ENCODE results near the gene GPR55.

The GPR55 gene

DNA sequence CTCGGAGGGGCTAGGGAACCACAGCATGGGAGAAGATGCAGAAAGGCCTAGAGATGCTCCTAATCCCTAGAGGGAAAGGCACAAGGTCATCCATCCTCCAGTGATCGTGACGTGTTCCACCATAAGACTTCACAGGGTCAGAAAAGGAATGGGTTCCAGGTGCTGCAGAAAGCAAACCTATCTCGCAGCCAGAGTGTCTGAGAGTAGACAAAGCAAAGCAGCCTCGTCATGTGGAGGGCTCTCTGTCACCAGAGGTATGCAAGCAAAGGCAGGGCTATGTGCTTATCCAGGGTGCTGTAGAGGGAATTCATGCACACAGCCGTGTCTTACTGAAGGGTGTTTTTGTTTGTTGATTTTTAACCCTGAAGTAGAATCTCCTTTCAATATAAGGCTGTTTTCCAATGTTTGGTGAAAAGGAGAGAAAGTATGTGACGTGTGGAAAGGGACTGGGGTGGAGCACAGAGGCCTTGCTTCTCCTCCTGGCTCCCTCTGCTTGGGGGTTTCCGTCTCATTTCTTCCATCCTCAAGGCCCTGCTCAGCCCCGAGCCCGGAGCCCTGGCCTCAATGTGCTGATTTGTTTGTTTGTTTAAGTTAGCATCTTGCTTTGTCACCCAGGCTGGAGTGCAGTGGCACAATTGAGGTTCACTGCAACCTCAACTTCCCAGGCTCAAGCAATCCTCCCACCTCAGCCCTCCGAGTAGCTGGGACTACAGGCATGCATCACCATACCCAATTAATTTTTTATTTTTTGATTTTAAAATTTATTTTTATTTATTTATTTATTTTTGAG, 3.0 kb downstream of the GPR55 start:
- Histone ChIP-seq H3K4me2 (ENCODE audit: low read length) (no peak overlapping the region), H3K9ac (ENCODE audit: low read depth, low read length) (no peak overlapping the region), H3K9me3 (replicated peaks; ENCODE audit: low read length) (no peaks in the 10 kb centered on the region), H3K4me3 (ENCODE audit: low read length) (no peak overlapping the region), H3K27me3 (ENCODE audit: control insufficient read depth, insufficient read depth, low read length) (peaks cover 64% of the 10 kb centered on the region), H3K36me3 (ENCODE audit: insufficient read depth, low read length) (no peaks in the 10 kb centered on the region), H3K4me1 (ENCODE audit: control insufficient read depth, insufficient read depth, low read length) (no peaks in the 10 kb centered on the region)

DNA sequence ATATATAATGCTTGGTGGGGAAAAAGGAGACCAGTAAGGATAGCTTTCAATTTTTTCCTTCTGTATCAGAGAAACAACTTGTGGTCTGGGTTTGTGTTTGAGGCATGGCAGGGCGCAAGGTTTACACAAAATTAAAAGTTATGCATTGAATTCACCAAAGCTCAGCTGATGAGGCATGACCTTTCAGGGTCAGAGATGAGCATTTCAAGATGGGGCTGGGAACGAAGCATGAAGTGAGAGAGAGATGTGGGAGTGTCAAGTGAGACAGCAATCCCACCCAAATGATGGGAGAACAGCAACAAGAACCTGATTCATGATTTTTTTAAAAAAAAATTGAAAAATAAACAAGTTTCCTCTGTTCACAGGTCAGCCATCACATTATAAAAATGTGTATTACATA, 4.9 kb downstream of the GPR55 start:
- H3K9me3 ChIP-seq (replicated peaks; ENCODE audit: low read length), result no peaks in the 10 kb centered on the region
- no peak overlapping the region for H3K4me3 ChIP-seq (ENCODE audit: low read length)
- H3K4me1 ChIP-seq (ENCODE audit: control insufficient read depth, insufficient read depth, low read length), result no peaks in the 10 kb centered on the region
- H3K36me3 ChIP-seq (ENCODE audit: insufficient read depth, low read length), result no peaks in the 10 kb centered on the region
- H3K27me3 ChIP-seq (ENCODE audit: control insufficient read depth, insufficient read depth, low read length), result peaks cover 81% of the 10 kb centered on the region
- H3K9ac ChIP-seq (ENCODE audit: low read depth, low read length), result no peak overlapping the region
- no peak overlapping the region for H3K4me2 ChIP-seq (ENCODE audit: low read length)

DNA sequence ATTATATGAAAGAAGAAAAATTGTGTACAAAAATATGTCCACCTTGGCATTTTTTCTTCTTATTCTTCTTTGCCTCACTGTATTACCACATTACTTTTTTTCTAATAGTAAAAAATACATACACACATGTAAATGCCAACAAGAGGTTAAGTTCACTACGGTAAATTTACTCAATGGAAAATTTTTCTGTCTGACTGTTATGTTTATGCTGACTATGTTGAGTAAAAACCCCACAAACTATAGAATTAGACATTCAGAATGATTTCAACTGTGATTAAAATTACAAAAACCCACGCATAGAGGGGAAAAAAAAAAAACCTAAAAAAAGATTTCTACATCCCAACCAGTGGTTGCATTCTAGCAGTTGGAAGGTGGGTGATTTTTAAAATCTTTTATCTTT, 5.4 kb downstream of the GPR55 start:
- no peak overlapping the region for H3K4me2 ChIP-seq (ENCODE audit: low read length)
- no peaks in the 10 kb centered on the region for H3K36me3 ChIP-seq (ENCODE audit: insufficient read depth, low read length)
- no peaks in the 10 kb centered on the region for H3K4me1 ChIP-seq (ENCODE audit: control insufficient read depth, insufficient read depth, low read length)
- peaks cover 83% of the 10 kb centered on the region for H3K27me3 ChIP-seq (ENCODE audit: control insufficient read depth, insufficient read depth, low read length)
- H3K9me3 ChIP-seq (replicated peaks; ENCODE audit: low read length), result no peaks in the 10 kb centered on the region
- no peak overlapping the region for H3K9ac ChIP-seq (ENCODE audit: low read depth, low read length)
- no peak overlapping the region for H3K4me3 ChIP-seq (ENCODE audit: low read length)

DNA sequence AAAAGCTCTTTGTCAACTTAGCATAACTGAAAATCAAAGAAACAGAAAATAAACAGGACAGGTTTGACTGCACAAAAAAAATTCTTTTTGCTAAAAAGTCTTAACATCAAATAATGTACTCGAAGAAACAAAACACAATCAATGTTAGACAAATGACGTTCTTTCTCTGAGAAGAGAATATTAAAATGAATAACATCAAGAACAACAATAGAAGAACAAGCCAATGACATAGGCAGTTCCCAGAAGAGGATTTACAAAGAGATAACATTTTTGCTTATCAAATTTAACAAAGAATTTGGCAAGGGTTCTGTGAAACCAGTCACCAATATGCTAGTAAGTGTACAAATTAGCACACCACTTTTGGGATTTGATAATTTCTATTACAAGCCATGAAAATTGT, 5.8 kb downstream of the GPR55 start:
- Histone ChIP-seq H3K4me2 (ENCODE audit: low read length) (no peak overlapping the region), H3K9ac (ENCODE audit: low read depth, low read length) (no peak overlapping the region), H3K9me3 (replicated peaks; ENCODE audit: low read length) (no peaks in the 10 kb centered on the region), H3K36me3 (ENCODE audit: insufficient read depth, low read length) (no peaks in the 10 kb centered on the region), H3K4me3 (ENCODE audit: low read length) (no peak overlapping the region), H3K27me3 (ENCODE audit: control insufficient read depth, insufficient read depth, low read length) (peaks cover 81% of the 10 kb centered on the region), H3K4me1 (ENCODE audit: control insufficient read depth, insufficient read depth, low read length) (no peaks in the 10 kb centered on the region)

DNA sequence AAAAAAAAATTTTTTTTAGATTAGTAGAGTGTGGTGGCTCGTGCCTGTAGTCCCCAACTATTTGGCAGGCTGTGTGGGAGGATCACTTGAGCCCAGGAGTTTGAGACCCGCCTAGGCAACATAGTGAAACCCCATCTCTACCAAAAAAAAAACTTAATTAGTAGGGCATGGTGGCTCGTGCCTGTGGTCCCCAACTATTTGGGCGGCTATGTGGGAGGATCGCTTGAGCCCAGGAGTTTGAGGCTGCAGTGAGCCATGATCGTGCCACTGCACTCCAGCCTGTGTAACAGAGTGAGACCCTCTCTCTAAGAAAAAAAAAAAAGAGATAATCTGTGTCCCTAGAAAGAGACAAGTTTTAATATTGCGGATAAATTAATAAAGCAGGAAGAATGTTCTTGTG, 8.8 kb downstream of the GPR55 start:
- H3K36me3 ChIP-seq (ENCODE audit: insufficient read depth, low read length), result no peaks in the 10 kb centered on the region
- H3K4me3 ChIP-seq (ENCODE audit: low read length), result no peak overlapping the region
- H3K9ac ChIP-seq (ENCODE audit: low read depth, low read length), result no peak overlapping the region
- H3K4me1 ChIP-seq (ENCODE audit: control insufficient read depth, insufficient read depth, low read length), result no peaks in the 10 kb centered on the region
- H3K9me3 ChIP-seq (replicated peaks; ENCODE audit: low read length), result no peaks in the 10 kb centered on the region
- peaks cover 71% of the 10 kb centered on the region for H3K27me3 ChIP-seq (ENCODE audit: control insufficient read depth, insufficient read depth, low read length)
- no peak overlapping the region for H3K4me2 ChIP-seq (ENCODE audit: low read length)

DNA sequence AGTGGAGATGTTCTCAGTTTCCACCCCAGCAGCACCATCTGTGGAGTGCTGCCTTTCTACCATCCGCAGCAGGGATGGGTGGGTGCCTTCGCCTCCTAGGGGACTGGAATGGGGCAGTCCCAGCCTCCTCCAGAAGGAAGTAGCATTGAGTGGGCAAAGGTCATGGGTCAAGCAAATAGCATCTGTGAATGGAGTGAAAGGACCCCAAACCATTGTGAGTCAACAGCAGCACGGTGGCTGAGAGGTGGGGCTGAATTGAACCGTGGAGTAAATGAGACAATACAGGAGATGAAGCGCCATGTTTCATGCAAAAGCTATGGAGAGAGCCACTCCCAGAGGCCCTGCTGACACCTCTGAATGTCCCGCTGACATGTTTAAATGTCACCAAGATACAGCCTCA, 9.7 kb downstream of the GPR55 start:
- H3K4me1 ChIP-seq (ENCODE audit: control insufficient read depth, insufficient read depth, low read length), result no peaks in the 10 kb centered on the region
- peaks cover 66% of the 10 kb centered on the region for H3K27me3 ChIP-seq (ENCODE audit: control insufficient read depth, insufficient read depth, low read length)
- H3K4me3 ChIP-seq (ENCODE audit: low read length), result no peak overlapping the region
- H3K4me2 ChIP-seq (ENCODE audit: low read length), result no peak overlapping the region
- no peaks in the 10 kb centered on the region for H3K9me3 ChIP-seq (replicated peaks; ENCODE audit: low read length)
- H3K9ac ChIP-seq (ENCODE audit: low read depth, low read length), result no peak overlapping the region
- no peaks in the 10 kb centered on the region for H3K36me3 ChIP-seq (ENCODE audit: insufficient read depth, low read length)

DNA sequence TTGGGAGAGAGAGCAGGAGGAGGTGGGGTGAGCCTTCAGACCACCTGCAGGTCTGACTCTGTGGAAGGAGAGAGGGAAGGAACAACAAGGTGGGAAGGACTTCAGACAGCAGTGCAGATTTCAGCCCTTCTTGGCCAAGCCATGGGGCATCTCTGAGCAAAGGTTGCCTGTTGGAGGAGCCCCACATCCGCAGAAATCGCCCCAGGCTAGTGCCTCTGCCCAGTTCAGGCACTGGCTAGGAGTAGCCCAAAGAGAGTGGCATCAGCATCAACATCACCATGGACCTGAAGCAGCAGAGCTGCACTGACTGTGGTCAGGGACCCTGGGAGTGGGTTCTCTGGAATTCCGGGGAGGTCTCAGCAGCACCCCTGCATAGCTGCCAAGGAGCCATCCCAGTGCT, 10.2 kb downstream of the GPR55 start:
- H3K9me3 ChIP-seq (replicated peaks; ENCODE audit: low read length), result no peaks in the 10 kb centered on the region
- H3K27me3 ChIP-seq (ENCODE audit: control insufficient read depth, insufficient read depth, low read length), result peaks cover 63% of the 10 kb centered on the region
- H3K4me2 ChIP-seq (ENCODE audit: low read length), result no peak overlapping the region
- H3K4me3 ChIP-seq (ENCODE audit: low read length), result no peak overlapping the region
- no peak overlapping the region for H3K9ac ChIP-seq (ENCODE audit: low read depth, low read length)
- H3K36me3 ChIP-seq (ENCODE audit: insufficient read depth, low read length), result no peaks in the 10 kb centered on the region
- H3K4me1 ChIP-seq (ENCODE audit: control insufficient read depth, insufficient read depth, low read length), result no peaks in the 10 kb centered on the region

DNA sequence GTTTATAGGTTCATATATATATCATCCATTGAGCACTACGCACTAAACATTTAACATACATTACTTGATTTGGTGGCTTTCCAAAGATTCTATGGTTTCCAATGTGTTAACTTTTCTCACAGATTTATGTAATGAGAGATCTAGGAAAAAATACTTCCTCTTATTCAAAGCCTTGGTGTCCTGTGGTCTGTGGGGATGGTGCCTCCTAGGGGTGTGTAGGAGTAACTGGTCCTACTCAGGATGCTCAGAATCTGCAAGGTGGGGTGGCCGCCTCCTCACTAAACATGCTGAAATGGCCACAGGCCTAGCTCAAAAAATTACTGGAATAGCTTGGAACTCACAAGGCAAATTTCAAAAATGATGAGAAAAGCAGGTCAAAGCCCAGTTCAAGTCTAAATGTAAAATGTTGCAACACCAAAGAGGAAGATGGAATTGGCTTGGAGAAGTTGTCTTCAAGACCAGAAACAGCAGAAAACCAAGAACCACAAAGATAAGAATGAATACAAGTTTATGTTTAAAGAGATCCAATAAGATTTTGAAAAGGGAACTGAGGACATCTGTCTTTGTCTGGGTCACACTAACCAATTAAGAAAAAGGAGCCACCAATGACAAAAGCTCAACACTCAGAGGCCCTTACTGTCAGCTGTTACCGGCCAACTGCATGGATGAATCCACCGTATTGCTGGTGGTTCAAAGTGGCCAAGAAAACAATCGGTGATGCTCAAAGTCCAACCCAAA, 11.5 kb downstream of the GPR55 start:
- Histone ChIP-seq H3K4me1 (ENCODE audit: control insufficient read depth, insufficient read depth, low read length) (peaks cover 5% of the 10 kb centered on the region), H3K9me3 (replicated peaks; ENCODE audit: low read length) (no peaks in the 10 kb centered on the region), H3K27me3 (ENCODE audit: control insufficient read depth, insufficient read depth, low read length) (peaks cover 54% of the 10 kb centered on the region), H3K4me2 (ENCODE audit: low read length) (no peak overlapping the region), H3K36me3 (ENCODE audit: insufficient read depth, low read length) (no peaks in the 10 kb centered on the region), H3K9ac (ENCODE audit: low read depth, low read length) (no peak overlapping the region), H3K4me3 (ENCODE audit: low read length) (no peak overlapping the region)

DNA sequence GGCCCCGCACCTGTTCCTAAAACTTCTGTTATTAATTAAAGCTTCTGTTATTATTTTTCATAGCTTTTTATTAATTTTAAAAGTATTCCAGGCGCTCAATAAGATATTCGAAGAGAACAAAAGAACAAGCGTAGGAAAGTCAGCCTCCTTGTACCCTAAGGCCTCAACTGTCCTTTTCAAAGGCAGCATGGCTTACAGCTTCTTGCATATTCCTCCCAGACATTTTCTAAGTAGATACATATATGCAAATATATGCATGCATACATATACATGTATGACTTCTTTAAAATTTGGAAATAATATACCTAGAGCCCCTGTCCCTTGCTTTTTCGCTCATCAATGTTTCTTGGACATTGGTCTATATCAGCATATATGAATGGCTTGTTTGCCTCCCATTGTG, 12.3 kb downstream of the GPR55 start:
- H3K9me3 ChIP-seq (replicated peaks; ENCODE audit: low read length), result no peaks in the 10 kb centered on the region
- peaks cover 10% of the 10 kb centered on the region for H3K4me1 ChIP-seq (ENCODE audit: control insufficient read depth, insufficient read depth, low read length)
- no peak overlapping the region for H3K4me2 ChIP-seq (ENCODE audit: low read length)
- peaks cover 45% of the 10 kb centered on the region for H3K27me3 ChIP-seq (ENCODE audit: control insufficient read depth, insufficient read depth, low read length)
- H3K36me3 ChIP-seq (ENCODE audit: insufficient read depth, low read length), result no peaks in the 10 kb centered on the region
- H3K4me3 ChIP-seq (ENCODE audit: low read length), result no peak overlapping the region
- no peak overlapping the region for H3K9ac ChIP-seq (ENCODE audit: low read depth, low read length)

DNA sequence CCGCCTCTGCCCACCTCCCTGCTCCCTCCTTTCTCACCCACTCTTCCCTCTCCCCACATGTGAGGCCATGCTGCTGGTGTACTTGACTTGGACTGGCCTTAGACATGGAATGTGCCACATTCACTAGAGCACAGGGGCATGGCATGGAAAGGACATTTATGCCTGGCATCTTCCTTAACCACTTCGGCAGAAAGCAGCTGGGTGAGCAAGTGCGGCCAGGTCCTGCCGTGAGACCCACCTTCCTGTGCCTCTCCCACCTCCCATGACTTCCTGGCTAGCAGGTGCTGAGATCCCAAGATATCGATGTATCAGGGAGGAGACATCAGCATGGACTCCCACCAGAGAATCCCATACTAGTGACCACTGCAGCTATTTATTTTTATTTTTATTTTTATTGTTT, 13.0 kb downstream of the GPR55 start:
- H3K4me1 ChIP-seq (ENCODE audit: control insufficient read depth, insufficient read depth, low read length), result peaks cover 10% of the 10 kb centered on the region
- no peak overlapping the region for H3K9ac ChIP-seq (ENCODE audit: low read depth, low read length)
- peaks cover 40% of the 10 kb centered on the region for H3K27me3 ChIP-seq (ENCODE audit: control insufficient read depth, insufficient read depth, low read length)
- H3K9me3 ChIP-seq (replicated peaks; ENCODE audit: low read length), result no peaks in the 10 kb centered on the region
- no peak overlapping the region for H3K4me2 ChIP-seq (ENCODE audit: low read length)
- no peaks in the 10 kb centered on the region for H3K36me3 ChIP-seq (ENCODE audit: insufficient read depth, low read length)
- H3K4me3 ChIP-seq (ENCODE audit: low read length), result no peak overlapping the region

DNA sequence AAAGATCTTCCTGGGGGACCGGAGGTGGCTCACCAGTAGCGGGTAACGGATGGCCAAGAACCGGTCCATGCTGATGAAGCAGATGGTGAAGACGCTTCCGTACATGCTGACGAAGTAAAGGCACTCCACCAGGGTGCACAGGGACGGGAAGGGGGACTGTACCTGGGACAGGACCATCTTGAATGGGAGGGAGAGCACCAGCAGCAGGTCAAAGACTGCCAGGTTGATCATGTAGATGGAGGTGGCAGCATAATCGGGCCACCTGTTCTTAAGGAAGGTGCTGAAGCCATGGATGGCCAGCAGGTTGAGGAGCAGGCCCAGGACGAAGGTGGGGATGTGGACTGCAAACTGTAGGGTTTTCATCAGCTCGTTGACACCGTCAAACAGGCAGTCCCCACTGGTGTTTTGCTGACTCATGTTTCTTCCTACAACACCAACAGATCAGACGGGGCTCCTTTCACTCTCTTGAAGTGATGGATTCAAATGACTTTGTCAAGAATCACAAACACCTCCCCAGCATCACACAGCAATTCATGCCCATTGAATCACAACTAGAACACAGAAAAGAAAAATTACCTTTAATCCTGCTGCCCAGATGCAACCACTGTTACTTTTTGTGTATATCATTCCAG, 14.4 kb downstream of the GPR55 start:
- Histone ChIP-seq H3K9me3 (replicated peaks; ENCODE audit: low read length) (no peaks in the 10 kb centered on the region), H3K27me3 (ENCODE audit: control insufficient read depth, insufficient read depth, low read length) (peaks cover 27% of the 10 kb centered on the region), H3K9ac (ENCODE audit: low read depth, low read length) (no peak overlapping the region), H3K4me2 (ENCODE audit: low read length) (no peak overlapping the region), H3K4me1 (ENCODE audit: control insufficient read depth, insufficient read depth, low read length) (peaks cover 10% of the 10 kb centered on the region), H3K36me3 (ENCODE audit: insufficient read depth, low read length) (no peaks in the 10 kb centered on the region), H3K4me3 (ENCODE audit: low read length) (no peak overlapping the region)

Data from skeletal muscle satellite cell (primary cell).